Measurements from ENCODE around the gene SPEM3.

SPEM3 gene

DNA sequence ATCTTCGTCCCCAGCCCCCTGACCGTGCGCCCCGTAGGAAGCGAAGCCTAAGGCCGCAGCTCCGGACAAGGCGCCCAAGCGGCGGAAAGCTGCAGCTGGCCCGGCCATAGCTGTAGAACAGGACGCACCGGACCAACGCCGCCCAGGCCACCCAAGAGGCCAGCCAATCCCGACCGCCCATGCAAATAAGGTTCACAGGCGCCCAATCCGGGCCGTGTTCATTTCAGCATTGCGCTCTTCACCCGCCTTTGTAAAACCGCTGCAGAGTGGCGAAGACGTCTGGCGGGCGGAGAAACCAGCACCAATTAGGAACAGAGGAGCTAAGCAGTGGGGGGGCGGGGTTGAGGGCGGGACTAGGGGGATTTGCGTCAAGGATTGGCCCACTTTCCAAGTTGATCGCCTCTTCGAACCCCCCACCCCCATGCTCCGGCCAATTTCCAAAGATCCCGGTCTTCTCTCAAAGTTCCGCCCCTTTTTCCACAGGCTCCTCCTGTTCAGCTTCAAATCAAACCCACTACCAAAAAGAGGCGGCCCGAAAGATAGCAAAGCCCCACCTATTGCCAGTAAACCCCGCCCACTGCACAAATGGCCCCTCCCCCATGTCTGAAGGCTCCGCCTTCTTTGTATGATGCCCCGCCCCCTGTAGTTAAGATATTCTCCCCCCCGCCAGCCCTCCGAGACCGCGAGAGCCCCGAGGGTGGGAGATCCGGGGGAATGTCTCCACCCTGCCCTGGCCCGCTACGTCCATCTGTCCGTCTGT is 24.5 kb upstream of the SPEM3 start, which contains the start of gene TMEM256:
TSS of gene TMEM256 (minus strand) at position 121 of the 760 bp plus-strand sequence. CDS start at position 108, 13 bp downstream.
- Histone ChIP-seq H3K9me3 (ENCODE audit: control insufficient read depth, low read length) (no peaks in the 10 kb centered on the region), H3K4me1 (ENCODE audit: control insufficient read depth, insufficient read depth, low read length) (peaks cover 21% of the 10 kb centered on the region), H3K27ac (ENCODE audit: insufficient read depth, low read depth, low read length, poor library complexity, severe bottlenecking) (peak within 1 kb of the TSS; percentile 94), H3K4me3 (ENCODE audit: insufficient read depth, low read depth, low read length) (peak within 1 kb of the TSS; percentile 53), H3K36me3 (ENCODE audit: control insufficient read depth, insufficient read depth, low read length) (peaks cover 7% of the 10 kb centered on the region), H3K27me3 (ENCODE audit: control insufficient read depth, insufficient read depth, low read length, poor library complexity, severe bottlenecking) (no peaks in the 10 kb centered on the region)
- 0% methylated on average over 49 of the region's 49 CpGs for WGBS, 2 experiments

- Histone ChIP-seq H3K27me3 (ENCODE audit: control insufficient read depth, insufficient read depth, low read length, poor library complexity, severe bottlenecking) (no peaks in the 10 kb centered on the region), H3K9me3 (ENCODE audit: control insufficient read depth, low read length) (no peaks in the 10 kb centered on the region), H3K27ac (ENCODE audit: insufficient read depth, low read depth, low read length, poor library complexity, severe bottlenecking) (peak overlapping the region; percentile 85), H3K4me1 (ENCODE audit: control insufficient read depth, insufficient read depth, low read length) (peaks cover 21% of the 10 kb centered on the region), H3K36me3 (ENCODE audit: control insufficient read depth, insufficient read depth, low read length) (peaks cover 14% of the 10 kb centered on the region), H3K4me3 (ENCODE audit: insufficient read depth, low read depth, low read length) (peak overlapping the region; percentile 53)
- 0% methylated on average over 65 of the region's 65 CpGs for WGBS, 2 experiments
Measured at GRCh38 chr17:7404737-7405349, 23.8 kb upstream of the SPEM3 start.

GRCh38 chr17:7405350-7406234 is 23.1 kb upstream of the SPEM3 start:
- WGBS, 2 experiments: 0 to 1% methylated on average over 38 of the region's 38 CpGs
- Histone ChIP-seq H3K4me1 (ENCODE audit: control insufficient read depth, insufficient read depth, low read length) (peaks cover 21% of the 10 kb centered on the region), H3K36me3 (ENCODE audit: control insufficient read depth, insufficient read depth, low read length) (peaks cover 22% of the 10 kb centered on the region), H3K27me3 (ENCODE audit: control insufficient read depth, insufficient read depth, low read length, poor library complexity, severe bottlenecking) (no peaks in the 10 kb centered on the region), H3K4me3 (ENCODE audit: insufficient read depth, low read depth, low read length) (peak overlapping the region; percentile 53), H3K27ac (ENCODE audit: insufficient read depth, low read depth, low read length, poor library complexity, severe bottlenecking) (peak overlapping the region; percentile 85), H3K9me3 (ENCODE audit: control insufficient read depth, low read length) (no peaks in the 10 kb centered on the region)

DNA sequence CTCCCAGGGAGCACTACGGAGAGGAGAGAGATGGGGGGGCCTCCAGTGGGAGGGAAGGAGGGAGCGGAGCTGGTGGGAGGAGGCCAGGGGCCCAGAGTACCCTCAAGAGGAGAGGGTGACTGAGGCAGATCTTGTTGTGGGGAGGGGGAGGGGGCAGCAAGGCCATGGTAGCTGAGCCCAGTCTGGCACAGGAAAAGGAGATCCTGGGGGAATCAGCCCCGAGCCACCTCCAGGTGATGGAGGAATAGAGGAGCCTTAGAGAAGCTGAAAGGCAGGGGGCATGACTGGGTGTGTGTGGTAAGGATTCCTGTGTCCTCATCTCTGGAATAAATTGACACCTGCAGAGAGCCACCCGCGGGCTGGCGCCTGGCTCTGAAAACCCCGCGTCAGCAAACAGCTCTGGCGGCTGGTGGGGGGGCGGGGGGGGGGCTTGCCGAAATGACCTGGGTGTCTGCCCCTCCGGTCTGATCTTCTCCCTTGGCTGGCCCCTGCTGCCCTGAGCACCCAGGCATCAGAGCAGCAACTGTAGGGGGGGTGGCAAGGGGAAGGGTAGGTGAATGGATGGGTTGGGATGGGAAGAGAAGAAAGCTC is 22.3 kb upstream of the SPEM3 start:
- no peaks in the 10 kb centered on the region for H3K9me3 ChIP-seq (ENCODE audit: control insufficient read depth, low read length)
- no peaks in the 10 kb centered on the region for H3K27me3 ChIP-seq (ENCODE audit: control insufficient read depth, insufficient read depth, low read length, poor library complexity, severe bottlenecking)
- peak overlapping the region; percentile 53 for H3K4me3 ChIP-seq (ENCODE audit: insufficient read depth, low read depth, low read length)
- peaks cover 21% of the 10 kb centered on the region for H3K4me1 ChIP-seq (ENCODE audit: control insufficient read depth, insufficient read depth, low read length)
- H3K36me3 ChIP-seq (ENCODE audit: control insufficient read depth, insufficient read depth, low read length): peaks cover 24% of the 10 kb centered on the region
- H3K27ac ChIP-seq (ENCODE audit: insufficient read depth, low read depth, low read length, poor library complexity, severe bottlenecking): no peak overlapping the region
- 9 to 11% methylated on average over 12 of the region's 12 CpGs for whole genome bisulfite sequencing, 2 experiments

DNA sequence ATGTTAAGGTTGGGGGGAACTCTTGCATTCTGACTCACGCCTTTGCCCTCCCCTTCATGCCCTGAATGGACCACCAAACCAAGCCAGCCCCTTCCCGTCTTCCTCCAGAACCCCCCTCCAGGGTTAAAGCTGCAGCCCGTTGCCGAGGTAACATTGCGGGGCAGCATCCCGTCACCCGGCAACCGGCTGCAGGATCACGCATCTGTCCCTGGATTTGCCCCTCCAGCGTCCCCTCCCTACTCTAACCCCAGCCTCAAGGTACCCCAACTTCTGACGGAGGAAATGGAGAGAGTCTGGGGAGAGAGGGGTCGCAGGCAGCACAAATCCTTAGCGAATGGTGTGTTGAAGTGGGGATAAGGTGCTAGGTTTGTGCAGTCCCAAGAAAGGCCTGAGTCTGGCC is 21.6 kb upstream of the SPEM3 start:
- no peaks in the 10 kb centered on the region for H3K27me3 ChIP-seq (ENCODE audit: control insufficient read depth, insufficient read depth, low read length, poor library complexity, severe bottlenecking)
- peaks cover 24% of the 10 kb centered on the region for H3K36me3 ChIP-seq (ENCODE audit: control insufficient read depth, insufficient read depth, low read length)
- peaks cover 21% of the 10 kb centered on the region for H3K4me1 ChIP-seq (ENCODE audit: control insufficient read depth, insufficient read depth, low read length)
- H3K27ac ChIP-seq (ENCODE audit: insufficient read depth, low read depth, low read length, poor library complexity, severe bottlenecking): no peak overlapping the region
- H3K9me3 ChIP-seq (ENCODE audit: control insufficient read depth, low read length): no peaks in the 10 kb centered on the region
- WGBS, 2 experiments: 77 to 81% methylated on average over 13 of the region's 13 CpGs
- H3K4me3 ChIP-seq (ENCODE audit: insufficient read depth, low read depth, low read length): peak overlapping the region; percentile 16

- Histone ChIP-seq H3K36me3 (ENCODE audit: control insufficient read depth, insufficient read depth, low read length) (peaks cover 24% of the 10 kb centered on the region), H3K4me1 (ENCODE audit: control insufficient read depth, insufficient read depth, low read length) (peaks cover 19% of the 10 kb centered on the region), H3K27ac (ENCODE audit: insufficient read depth, low read depth, low read length, poor library complexity, severe bottlenecking) (no peak within 1 kb of the TSS), H3K4me3 (ENCODE audit: insufficient read depth, low read depth, low read length) (peak within 1 kb of the TSS; percentile 16), H3K9me3 (ENCODE audit: control insufficient read depth, low read length) (no peaks in the 10 kb centered on the region), H3K27me3 (ENCODE audit: control insufficient read depth, insufficient read depth, low read length, poor library complexity, severe bottlenecking) (no peaks in the 10 kb centered on the region)
- WGBS, 2 experiments: 62 to 63% methylated on average over 7 to 10 of the region's 12 CpGs
Measured at GRCh38 chr17:7407485-7408251, 21.0 kb upstream of the SPEM3 start, which contains the start of gene NLGN2. Gene NLGN2, plus strand, starts transcription at chr17:7407845. Its CDS starts 411 bp downstream, at chr17:7408256.

GRCh38 chr17:7408252-7408727 is 20.4 kb upstream of the SPEM3 start:
- no peaks in the 10 kb centered on the region for H3K27me3 ChIP-seq (ENCODE audit: control insufficient read depth, insufficient read depth, low read length, poor library complexity, severe bottlenecking)
- H3K4me3 ChIP-seq (ENCODE audit: insufficient read depth, low read depth, low read length): no peak overlapping the region
- H3K36me3 ChIP-seq (ENCODE audit: control insufficient read depth, insufficient read depth, low read length): peaks cover 24% of the 10 kb centered on the region
- WGBS, 2 experiments: 88 to 91% methylated on average over 58 of the region's 58 CpGs
- H3K4me1 ChIP-seq (ENCODE audit: control insufficient read depth, insufficient read depth, low read length): peaks cover 18% of the 10 kb centered on the region
- H3K27ac ChIP-seq (ENCODE audit: insufficient read depth, low read depth, low read length, poor library complexity, severe bottlenecking): no peak overlapping the region
- no peaks in the 10 kb centered on the region for H3K9me3 ChIP-seq (ENCODE audit: control insufficient read depth, low read length)

- Histone ChIP-seq H3K4me1 (ENCODE audit: control insufficient read depth, insufficient read depth, low read length) (peaks cover 22% of the 10 kb centered on the region), H3K4me3 (ENCODE audit: insufficient read depth, low read depth, low read length) (no peak overlapping the region), H3K36me3 (ENCODE audit: control insufficient read depth, insufficient read depth, low read length) (peaks cover 24% of the 10 kb centered on the region), H3K27me3 (ENCODE audit: control insufficient read depth, insufficient read depth, low read length, poor library complexity, severe bottlenecking) (no peaks in the 10 kb centered on the region), H3K9me3 (ENCODE audit: control insufficient read depth, low read length) (no peaks in the 10 kb centered on the region), H3K27ac (ENCODE audit: insufficient read depth, low read depth, low read length, poor library complexity, severe bottlenecking) (no peak overlapping the region)
- 93 to 94% methylated on average over 6 of the region's 6 CpGs for WGBS, 2 experiments
Measured at GRCh38 chr17:7408863-7409262, 19.8 kb upstream of the SPEM3 start.

DNA sequence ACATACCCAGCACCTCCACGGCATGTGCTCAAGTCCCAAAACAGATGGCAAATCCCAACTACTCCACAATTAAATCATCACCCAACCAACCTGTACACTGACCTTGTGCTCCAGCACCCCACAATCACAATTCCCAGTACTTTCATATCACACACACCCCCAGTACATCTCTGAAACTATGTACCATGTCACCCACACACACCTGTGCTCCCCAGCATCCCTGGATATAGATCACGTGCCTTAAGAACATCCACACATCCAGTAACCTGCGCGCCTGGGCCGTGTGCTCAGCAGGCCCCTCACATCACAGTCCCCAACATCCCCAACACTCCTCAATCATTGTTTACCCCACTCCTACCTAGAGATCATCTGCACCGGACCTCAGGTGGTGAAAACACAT is 18.9 kb upstream of the SPEM3 start:
- peaks cover 25% of the 10 kb centered on the region for H3K36me3 ChIP-seq (ENCODE audit: control insufficient read depth, insufficient read depth, low read length)
- WGBS, 2 experiments: 95 to 97% methylated on average over 6 of the region's 6 CpGs
- H3K27me3 ChIP-seq (ENCODE audit: control insufficient read depth, insufficient read depth, low read length, poor library complexity, severe bottlenecking): no peaks in the 10 kb centered on the region

More for the DNA sequence above, 18.9 kb upstream of the SPEM3 start:
- Histone ChIP-seq H3K4me3 (ENCODE audit: insufficient read depth, low read depth, low read length) (no peak overlapping the region), H3K27ac (ENCODE audit: insufficient read depth, low read depth, low read length, poor library complexity, severe bottlenecking) (no peak overlapping the region), H3K4me1 (ENCODE audit: control insufficient read depth, insufficient read depth, low read length) (peaks cover 22% of the 10 kb centered on the region), H3K9me3 (ENCODE audit: control insufficient read depth, low read length) (no peaks in the 10 kb centered on the region)

All from ectodermal cell (in vitro differentiated cells).